Measurements from ENCODE around the gene TMEM175. TPM values are rescaled to one million over a fixed set of nuclear protein-coding genes. Genes with fewer than 3 reads are reported as not detected.

The TMEM175 gene
- total and polyA plus RNA-seq, 2 of the 4 experiments (the other 2 are of a cell fraction), result 7.7 to 41.9 TPM

GRCh38 chr4:960140-960635 lies 27.9 kb downstream of the TMEM175 start:
- BruUV-seq (replicated peaks), result no TSS peak
- POLR2A ChIA-PET (ENCODE audit: unreplicated experiment), result no interaction called here
- H4K8ac ChIP-seq (ENCODE audit: low read depth in 2 of 2, low read length in 2 of 2), result no peak overlapping the region
- no peak overlapping the region for H3K23ac ChIP-seq (ENCODE audit: low read depth, low read length)
- CTCF ChIA-PET, result no interaction called here
- H3K4ac ChIP-seq (ENCODE audit: low read depth, low read length), result no peak overlapping the region
- intact Hi-C loops (cut with micrococcal nuclease) (no loop called here), dilution Hi-C loops (cut with HindIII; ENCODE audit: low sequenced_read_pairs, unreplicated experiment) (no loop called here), in situ Hi-C loops (cut with MboI; ENCODE audit: low sequenced_read_pairs) (no loop called here)
- no peak overlapping the region for H3K56ac ChIP-seq (ENCODE audit: extremely low read depth, insufficient read depth, low read length)
- no peak overlapping the region for H3K4me3 ChIP-seq (ENCODE audit: insufficient read depth, low read depth, low read length)
- H4K20me1 ChIP-seq (ENCODE audit: insufficient read depth, low read length), result no peaks in the 10 kb centered on the region; the same call in 1 of the 2 replicates
- H3K9me1 ChIP-seq (ENCODE audit: insufficient read depth, low read length), result no peaks in the 10 kb centered on the region
- no peak overlapping the region for H2BK5ac ChIP-seq (ENCODE audit: low read depth, low read length, poor library complexity, severe bottlenecking)
- no peak overlapping the region for H3K27ac ChIP-seq (ENCODE audit: insufficient read depth, low read length)
- peaks cover 54% of the 10 kb centered on the region for H3K36me3 ChIP-seq (ENCODE audit: control insufficient read depth, insufficient read depth, low read length)
- H2AFZ ChIP-seq (replicated peaks; ENCODE audit: low read length, poor library complexity), result peak overlapping the region; percentile 49
- no peak overlapping the region for H3K18ac ChIP-seq (ENCODE audit: low read depth, low read length)
- no peaks in the 10 kb centered on the region for H3K9me3 ChIP-seq (ENCODE audit: control insufficient read depth, insufficient read depth, low read length)
- no peak for TF ChIP-seq BHLHE40 (IDR thresholded peaks at IDR 0.05; ENCODE audit: low read depth, low read length)
- TF ChIP-seq SMC3 (IDR thresholded peaks at IDR 0.05; ENCODE audit: low read depth, low read length), result no peak
- TF ChIP-seq CHD1 (IDR thresholded peaks at IDR 0.05; ENCODE audit: low read depth, low read length), result no peak
- TF ChIP-seq ELK1 (IDR thresholded peaks at IDR 0.05; ENCODE audit: borderline replicate concordance, low read depth, low read length), result no peak
- no peak for TF ChIP-seq MAFK (IDR thresholded peaks at IDR 0.05; ENCODE audit: low read depth, low read length)
- TF ChIP-seq MAZ (IDR thresholded peaks at IDR 0.05; ENCODE audit: borderline replicate concordance, low read depth, low read length), result no peak
- no peak for TF ChIP-seq CEBPB (IDR thresholded peaks at IDR 0.05; ENCODE audit: low read depth, low read length)
- TF ChIP-seq MXI1 (IDR thresholded peaks at IDR 0.05; ENCODE audit: borderline replicate concordance, low read depth, low read length), result no peak
- no peak for TF ChIP-seq USF2 (IDR thresholded peaks at IDR 0.05; ENCODE audit: low read depth, low read length)
- TF ChIP-seq RFX5 (IDR thresholded peaks at IDR 0.05; ENCODE audit: low read depth, low read length), result no peak
- TF ChIP-seq POLR2A (IDR thresholded peaks at IDR 0.05; ENCODE audit: low read depth, low read length), result no peak
- no peak for TF ChIP-seq CTCF (conservative IDR thresholded peaks at IDR 0.05; ENCODE audit: low read depth, low read length)
- no peak for TF ChIP-seq FOS (IDR thresholded peaks at IDR 0.05; ENCODE audit: low read depth, low read length)
- WGBS, 2 experiments (ENCODE audit: extremely low coverage in 2 of 2, insufficient read length in 1 of 2), result 89% methylated on average over 11 of the region's 16 CpGs; no CpG with 5 or more reads in 1 of the 2 experiments
- no peak overlapping the region for H2AK9ac ChIP-seq (replicated peaks; ENCODE audit: low read depth, low read length, poor library complexity)
- no peak overlapping the region for H2BK20ac ChIP-seq (ENCODE audit: low read depth, low read length)
- H2AK5ac ChIP-seq (ENCODE audit: low read depth, low read length), result no peak overlapping the region
- H3K14ac ChIP-seq (replicated peaks; ENCODE audit: low read depth, low read length), result no peak overlapping the region
- no peak for DNase-seq
- H4K5ac ChIP-seq (ENCODE audit: low read depth, low read length), result no peak overlapping the region
- H3K4me2 ChIP-seq (ENCODE audit: low read depth, low read length), result no peak overlapping the region
- H3K4me1 ChIP-seq (ENCODE audit: control insufficient read depth, insufficient read depth, low read length), result no peaks in the 10 kb centered on the region
- no peak overlapping the region for H2BK120ac ChIP-seq (ENCODE audit: low read depth, low read length)
- ATAC-seq (ENCODE audit: low read depth), result no peak
- H4K91ac ChIP-seq (ENCODE audit: insufficient read depth, low read depth, low read length), result no peak overlapping the region
- no peaks in the 10 kb centered on the region for H3K27me3 ChIP-seq (ENCODE audit: control insufficient read depth, insufficient read depth, low read length)
- no peak overlapping the region for H3K9ac ChIP-seq (ENCODE audit: low read depth, low read length)
- H3K79me1 ChIP-seq (ENCODE audit: low read depth in 1 of 2, low read length in 2 of 2), result no peaks in the 10 kb centered on the region
- no peak overlapping the region for H2BK15ac ChIP-seq (ENCODE audit: low read depth, low read length)
